ENCODE data around the gene SHISA9. TPM values are rescaled to one million over a fixed set of nuclear protein-coding genes. Genes with fewer than 3 reads are reported as not detected.

Gene SHISA9
- total RNA-seq, 2 donors from 2014 or later, result 20.5 to 24.0 TPM

GRCh38 chr16:13289515-13289914 lies 388.1 kb downstream of the SHISA9 start:
- Histone ChIP-seq H3K9me3 (no peaks in the 10 kb centered on the region), H3K4me3 (no peak overlapping the region), H3K36me3 (no peaks in the 10 kb centered on the region), H3K27me3 (replicated peaks; ENCODE audit: insufficient read depth) (no peaks in the 10 kb centered on the region), H3K27ac (no peak overlapping the region), H3K4me1 (replicated peaks) (no peaks in the 10 kb centered on the region)
- no peak for DNase-seq (ENCODE audit: low spot score)
- intact Hi-C loops (cut with DNase I), result no loop called here
- TF ChIP-seq CTCF (IDR thresholded peaks at IDR 0.05), result no peak
- no peak for TF ChIP-seq POLR2A (IDR thresholded peaks at IDR 0.05)
- no peak for TF ChIP-seq POLR2AphosphoS5 (IDR thresholded peaks at IDR 0.05)

Other genes with a start within 250 kb of the SHISA9 start
- 10 to 100 TPM; 24.8 to 61.0 TPM for gene CPPED1, start 97.7 kb upstream of the SHISA9 start, total RNA-seq

Measured in prostate gland (tissue), 2 donors.